GM18520 (cell line): ENCODE measurements around the gene RTL9.
"Not testable (repeated sequence)": the region's sequence is repeated elsewhere in the genome, so short reads cannot be mapped to it uniquely, and the experiment has no call there.

Experiments
- ATAC-seq: cut with Tn5 transposase; IDR thresholded peaks from one replicate; pipeline ENCODE4 v1.9.1; 2021; ENCODE audit not compliant: unreplicated experiment

The RTL9 gene

GRCh38 chrX:110403441-110404238 lies 45.0 kb downstream of the RTL9 start:
- no peak for ATAC-seq

- ATAC-seq, result no peak
Observed at GRCh38 chrX:110404376-110404775, 45.7 kb downstream of the RTL9 start.

- ATAC-seq, result not testable (repeated sequence)
Observed at GRCh38 chrX:110406250-110406649, 47.6 kb downstream of the RTL9 start.

- no peak for ATAC-seq
Observed at GRCh38 chrX:110406822-110407221, 48.2 kb downstream of the RTL9 start.

- no peak for ATAC-seq
Observed at GRCh38 chrX:110407910-110408545, 49.4 kb downstream of the RTL9 start.
